ENCODE data around the gene UBAP1L. TPM values are rescaled to one million over a fixed set of nuclear protein-coding genes. Genes with fewer than 3 reads are reported as not detected.

The UBAP1L gene
- total RNA-seq, 4 donors from 2014 or later: 2.0 to 8.2 (median 4.4) TPM

DNA sequence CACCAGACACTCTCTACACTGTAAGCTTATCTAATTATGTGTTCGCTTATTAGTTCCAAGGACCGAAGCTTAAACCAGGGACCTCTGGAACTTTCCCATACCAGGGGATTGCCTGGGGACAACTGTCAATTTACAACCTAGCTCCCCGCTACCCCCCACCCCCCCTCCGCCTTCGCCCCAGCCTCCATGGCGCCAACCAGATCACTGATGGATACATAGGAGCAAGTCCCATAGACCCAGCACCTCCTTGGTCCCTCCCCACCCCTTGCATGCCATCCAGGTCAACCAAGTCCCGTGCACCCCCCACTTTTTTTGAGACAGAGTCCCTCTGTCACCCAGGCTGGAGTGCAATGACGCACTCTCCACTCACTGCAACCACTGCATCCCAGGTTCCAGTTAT, 19.5 kb upstream of the UBAP1L start:
- intact Hi-C loops (cut with DNase I; ENCODE audit: low total_unique reads): no loop called here
- in situ Hi-C loops (cut with MboI; ENCODE audit: low pct_ligation_motif_present in 1 of 4, low pct_unique_long_range_greater_than_20kb in 1 of 4, low sequenced_read_pairs in 3 of 4): no loop called here
- 89 to 92% methylated on average over 3 to 8 of the region's 8 CpGs for WGBS, 2 donors (ENCODE audit: low coverage in 1 of 2)
- no peak overlapping the region for H3K27ac ChIP-seq
- no peaks in the 10 kb centered on the region for H3K36me3 ChIP-seq
- no peak for DNase-seq
- no peaks in the 10 kb centered on the region for H3K27me3 ChIP-seq
- peak overlapping the region in 1 of 4 donors; percentile 91 for H3K4me3 ChIP-seq
- TF ChIP-seq POLR2A (IDR thresholded peaks at IDR 0.05) (no peak), POLR2AphosphoS5 (IDR thresholded peaks at IDR 0.05) (no peak), EP300 (IDR thresholded peaks at IDR 0.05; ENCODE audit: low read depth) (no peak)
- TF ChIP-seq, protein P1, sequence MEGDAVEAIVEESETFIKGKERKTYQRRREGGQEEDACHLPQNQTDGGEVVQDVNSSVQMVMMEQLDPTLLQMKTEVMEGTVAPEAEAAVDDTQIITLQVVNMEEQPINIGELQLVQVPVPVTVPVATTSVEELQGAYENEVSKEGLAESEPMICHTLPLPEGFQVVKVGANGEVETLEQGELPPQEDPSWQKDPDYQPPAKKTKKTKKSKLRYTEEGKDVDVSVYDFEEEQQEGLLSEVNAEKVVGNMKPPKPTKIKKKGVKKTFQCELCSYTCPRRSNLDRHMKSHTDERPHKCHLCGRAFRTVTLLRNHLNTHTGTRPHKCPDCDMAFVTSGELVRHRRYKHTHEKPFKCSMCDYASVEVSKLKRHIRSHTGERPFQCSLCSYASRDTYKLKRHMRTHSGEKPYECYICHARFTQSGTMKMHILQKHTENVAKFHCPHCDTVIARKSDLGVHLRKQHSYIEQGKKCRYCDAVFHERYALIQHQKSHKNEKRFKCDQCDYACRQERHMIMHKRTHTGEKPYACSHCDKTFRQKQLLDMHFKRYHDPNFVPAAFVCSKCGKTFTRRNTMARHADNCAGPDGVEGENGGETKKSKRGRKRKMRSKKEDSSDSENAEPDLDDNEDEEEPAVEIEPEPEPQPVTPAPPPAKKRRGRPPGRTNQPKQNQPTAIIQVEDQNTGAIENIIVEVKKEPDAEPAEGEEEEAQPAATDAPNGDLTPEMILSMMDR (IDR thresholded peaks at IDR 0.05): no peak
- H3K4me1 ChIP-seq: peaks cover 18 to 27% (median 24%) of the 10 kb centered on the region in 4 donors
- H3K9me3 ChIP-seq: no peaks in the 10 kb centered on the region

DNA sequence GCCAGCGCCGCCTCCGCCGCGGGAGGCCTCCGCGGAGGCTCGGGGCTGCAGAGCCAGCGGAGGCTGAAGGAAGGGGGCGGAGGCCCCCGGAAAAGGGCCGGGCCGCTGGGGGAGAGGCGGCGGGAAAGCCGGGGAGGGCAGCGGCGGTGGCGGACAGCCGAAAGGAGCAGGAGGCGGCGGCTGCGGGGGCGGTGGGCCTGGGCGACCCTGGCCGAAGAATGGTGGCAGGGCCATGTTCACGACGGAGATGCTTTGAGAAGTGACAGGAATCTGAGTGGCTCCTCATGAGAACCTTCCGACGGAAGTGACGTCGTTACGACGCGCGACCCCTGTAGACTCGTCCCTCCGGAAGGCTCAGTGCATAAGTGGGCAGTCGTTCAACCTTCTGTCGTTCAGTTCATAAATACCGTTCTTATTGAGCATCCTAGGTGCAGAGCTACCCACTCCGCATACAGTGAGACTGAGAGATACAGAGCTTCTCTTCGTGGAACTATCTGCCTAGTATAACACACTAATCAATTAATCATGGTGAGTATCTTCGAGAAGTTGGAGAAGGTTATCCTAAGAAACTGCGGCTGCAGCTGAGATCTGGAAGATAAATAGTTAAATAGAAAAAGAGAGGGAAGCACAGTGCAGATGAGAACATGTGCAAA, 18.7 kb upstream of the UBAP1L start, which contains the start of gene PDCD7:
Gene PDCD7 (minus strand): TSS at position 261 of the 653 bp plus-strand sequence. CDS start 27 bp downstream, at position 234.
- TF ChIP-seq POLR2AphosphoS5 (IDR thresholded peaks at IDR 0.05): peak; percentile 86 to 91 (median 91)
- TF ChIP-seq, protein P1 (IDR thresholded peaks at IDR 0.05): no peak
- no peak for TF ChIP-seq EP300 (IDR thresholded peaks at IDR 0.05; ENCODE audit: low read depth)
- TF ChIP-seq POLR2A (IDR thresholded peaks at IDR 0.05): peak; percentile 83
- H3K4me1 ChIP-seq: peaks cover 18 to 27% (median 24%) of the 10 kb centered on the region in 4 donors
- intact Hi-C loops (cut with DNase I; ENCODE audit: low total_unique reads) (no loop called here), in situ Hi-C loops (cut with MboI; ENCODE audit: low pct_ligation_motif_present in 1 of 4, low pct_unique_long_range_greater_than_20kb in 1 of 4, low sequenced_read_pairs in 3 of 4) (no loop called here)
- H3K27ac ChIP-seq: peak within 1 kb of the TSS; percentile 90 to 94 (median 92)
- peaks cover 0 to 6% (median 1%) of the 10 kb centered on the region in 4 donors for H3K36me3 ChIP-seq
- H3K4me3 ChIP-seq: peak within 1 kb of the TSS; percentile 65 to 95 (median 90)
- WGBS, 2 donors (ENCODE audit: low coverage in 1 of 2): 0 to 2% methylated on average over 1 to 43 of the region's 45 CpGs
- H3K27me3 ChIP-seq: no peaks in the 10 kb centered on the region
- DNase-seq: peak; percentile 90
- no peaks in the 10 kb centered on the region for H3K9me3 ChIP-seq

DNA sequence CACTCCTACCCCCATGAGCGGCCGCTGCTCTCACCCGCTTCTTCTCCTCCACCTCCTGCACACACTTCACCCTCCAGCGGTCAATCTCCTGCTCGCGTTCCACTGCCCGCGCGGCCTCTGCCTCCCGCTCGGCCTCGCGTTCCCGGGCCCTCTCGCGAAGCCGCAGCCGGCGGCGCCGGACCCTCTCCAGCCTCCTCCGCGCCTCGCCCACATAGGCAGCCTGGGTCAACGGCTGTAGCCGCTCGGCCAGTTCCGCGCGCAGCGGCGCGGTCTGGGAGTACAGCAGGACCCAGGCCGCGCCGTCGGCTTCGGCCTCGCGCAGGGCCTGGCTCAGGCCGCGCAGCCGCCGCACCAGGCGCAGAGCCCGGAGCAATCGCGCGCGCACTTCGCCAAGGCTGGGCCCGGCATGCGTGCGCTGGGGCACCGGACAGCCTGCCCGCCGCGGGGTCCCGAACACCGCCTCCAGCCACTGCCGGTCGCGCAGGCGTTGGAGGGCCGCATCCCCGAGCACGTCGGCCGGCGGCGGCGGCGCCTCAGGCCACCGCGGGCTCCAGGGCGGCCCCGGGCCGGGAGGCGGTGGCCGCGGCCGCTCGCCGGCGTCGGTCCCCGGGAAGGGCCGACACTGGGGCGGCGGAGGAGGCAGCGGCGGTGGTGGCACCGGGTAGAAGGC, 18.0 kb upstream of the UBAP1L start:
- 1% methylated on average over 49 of the region's 93 CpGs; no CpG with 5 or more reads in 1 of the 2 donors for WGBS, 2 donors (ENCODE audit: low coverage in 1 of 2)
- DNase-seq: peak; percentile 44

DNA sequence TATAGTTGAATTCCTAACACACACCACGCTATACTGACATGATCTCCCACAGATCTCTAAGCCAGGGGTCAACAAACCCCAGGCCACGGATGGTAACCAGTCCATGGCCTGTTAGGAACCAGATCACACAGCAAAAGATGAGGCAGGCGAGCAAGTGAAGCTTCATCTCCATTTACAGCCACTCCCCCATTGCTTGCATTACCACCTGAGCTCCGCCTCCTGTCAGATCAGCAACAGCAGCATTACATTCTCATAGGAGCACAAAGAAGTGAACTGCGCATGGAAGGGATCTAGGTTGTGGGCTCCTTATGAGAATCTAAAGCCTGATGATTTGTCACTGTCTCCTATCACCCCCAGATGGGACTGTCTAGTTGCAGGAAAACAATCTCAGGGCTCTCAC, 15.9 kb upstream of the UBAP1L start:
- 83% methylated on average over 1 to 5 of the region's 5 CpGs for WGBS, 2 donors (ENCODE audit: low coverage in 1 of 2)
- Histone ChIP-seq H3K27me3 (no peaks in the 10 kb centered on the region), H3K36me3 (peaks cover 0 to 27% (median 8%) of the 10 kb centered on the region in 4 donors), H3K27ac (no peak overlapping the region), H3K9me3 (no peaks in the 10 kb centered on the region), H3K4me3 (no peak overlapping the region), H3K4me1 (peaks cover 18 to 27% (median 24%) of the 10 kb centered on the region in 4 donors)
- in situ Hi-C loops (cut with MboI; ENCODE audit: low pct_ligation_motif_present in 1 of 4, low pct_unique_long_range_greater_than_20kb in 1 of 4, low sequenced_read_pairs in 3 of 4) (no loop called here), intact Hi-C loops (cut with DNase I; ENCODE audit: low total_unique reads) (no loop called here)
- TF ChIP-seq, protein P1 (IDR thresholded peaks at IDR 0.05): no peak
- TF ChIP-seq POLR2AphosphoS5 (IDR thresholded peaks at IDR 0.05): no peak
- TF ChIP-seq POLR2A (IDR thresholded peaks at IDR 0.05): no peak
- TF ChIP-seq EP300 (IDR thresholded peaks at IDR 0.05; ENCODE audit: low read depth): no peak
- DNase-seq: no peak

More for the DNA sequence above, 18.0 kb upstream of the UBAP1L start:
- in situ Hi-C loops (cut with MboI; ENCODE audit: low pct_ligation_motif_present in 1 of 4, low pct_unique_long_range_greater_than_20kb in 1 of 4, low sequenced_read_pairs in 3 of 4): no loop called here
- TF ChIP-seq EP300 (IDR thresholded peaks at IDR 0.05; ENCODE audit: low read depth): no peak
- peak in 1 of 3 donors; percentile 34 for TF ChIP-seq POLR2AphosphoS5 (IDR thresholded peaks at IDR 0.05)
- peak overlapping the region; percentile 65 to 95 (median 90) for H3K4me3 ChIP-seq
- intact Hi-C loops (cut with DNase I; ENCODE audit: low total_unique reads): no loop called here
- no peaks in the 10 kb centered on the region for H3K27me3 ChIP-seq
- H3K27ac ChIP-seq: peak overlapping the region; percentile 90 to 94 (median 92)
- H3K4me1 ChIP-seq: peaks cover 18 to 27% (median 24%) of the 10 kb centered on the region in 4 donors
- H3K9me3 ChIP-seq: no peaks in the 10 kb centered on the region
- H3K36me3 ChIP-seq: peaks cover 0 to 13% (median 5%) of the 10 kb centered on the region in 4 donors
